Inferior parietal cortex (tissue), 1 donor: ENCODE results near the gene PDE12.
"Not testable (repeated sequence)": the region's sequence is repeated elsewhere in the genome, so short reads cannot be mapped to it uniquely, and the experiment has no call there.

Source experiments
- DNase-seq: peaks from one replicate; pipeline ENCODE4 v3.0.0-alpha.2; 2016; ENCODE audit errors: extremely low spot score

Gene PDE12

DNA sequence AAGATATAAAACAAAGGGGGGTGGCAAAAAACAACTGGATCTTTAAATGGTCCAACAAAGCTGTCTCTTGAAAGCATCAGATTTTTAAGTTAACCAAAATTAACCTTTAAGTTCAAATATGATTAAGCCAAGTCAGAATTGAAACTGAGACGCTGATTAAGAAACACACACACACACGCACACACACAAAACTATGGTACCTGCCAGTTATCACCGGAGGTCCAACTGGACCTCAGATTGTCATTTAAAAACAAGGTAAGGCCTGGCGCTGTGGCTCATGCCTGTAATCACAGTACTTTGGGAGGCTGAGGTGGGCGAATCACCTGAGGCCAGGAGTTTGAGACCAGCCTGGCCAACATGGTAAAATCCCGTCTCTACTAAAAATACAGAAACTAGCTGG is 30.7 kb downstream of the PDE12 start:
- no peak for DNase-seq

DNA sequence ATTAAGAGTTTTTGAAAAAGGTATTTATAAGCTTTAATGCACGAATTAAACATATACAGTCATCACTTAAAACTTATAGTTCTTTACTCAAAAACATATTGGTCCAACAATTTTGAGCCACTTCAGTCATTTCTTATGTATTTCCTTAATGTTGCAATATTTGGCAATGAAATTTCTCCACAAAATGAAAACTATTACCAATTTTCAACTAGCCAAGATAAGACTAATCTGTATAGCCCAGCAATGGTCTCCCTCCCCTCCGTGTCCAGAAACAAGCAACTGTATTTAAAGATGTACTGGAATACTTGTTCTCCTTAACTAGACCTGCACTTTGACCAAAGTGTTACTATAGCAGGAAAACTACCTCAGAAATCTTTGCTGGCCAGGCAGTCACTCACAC is 31.8 kb downstream of the PDE12 start:
- no peak for DNase-seq

- no peak for DNase-seq
These were observed 36.2 kb downstream of the PDE12 start for GRCh38 chr3:57592306-57592705.

DNA sequence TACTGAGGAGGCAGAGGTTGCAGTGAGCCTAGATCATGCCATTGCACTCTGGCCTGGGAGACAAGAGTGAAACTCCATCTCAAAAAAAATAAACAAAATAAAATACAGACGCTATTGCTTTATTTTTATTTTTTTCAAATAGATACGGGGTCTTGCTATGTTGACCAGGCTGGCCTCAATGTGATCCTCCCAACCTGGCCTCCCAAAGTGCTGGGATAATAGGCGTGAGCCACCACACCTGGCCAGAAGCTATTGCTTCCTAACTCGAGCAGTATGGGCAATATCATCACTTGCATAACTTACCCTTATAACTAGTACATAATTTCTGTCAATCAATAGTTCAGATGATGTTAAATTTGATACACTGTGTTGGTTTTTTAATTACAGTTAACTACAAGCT is 38.1 kb downstream of the PDE12 start:
- DNase-seq: no peak

DNA sequence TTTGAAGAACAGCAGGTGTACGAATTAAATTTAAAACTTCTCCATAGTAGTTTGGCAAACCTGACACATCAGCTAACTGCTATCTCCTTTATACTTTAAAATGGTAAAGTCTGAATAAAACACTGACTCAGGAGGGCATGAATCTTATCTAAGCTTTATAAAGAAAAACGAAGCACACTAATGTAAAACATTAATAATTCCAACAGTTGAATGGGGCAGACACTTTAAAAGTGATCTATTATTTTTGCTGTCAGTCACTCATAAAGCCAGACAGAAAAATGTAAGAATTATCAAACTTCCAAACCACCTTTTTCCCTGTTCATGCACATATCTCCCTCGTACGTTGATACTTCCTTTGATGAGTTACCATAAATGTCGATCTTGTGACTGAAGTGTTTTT is 38.5 kb downstream of the PDE12 start:
- no peak for DNase-seq

DNA sequence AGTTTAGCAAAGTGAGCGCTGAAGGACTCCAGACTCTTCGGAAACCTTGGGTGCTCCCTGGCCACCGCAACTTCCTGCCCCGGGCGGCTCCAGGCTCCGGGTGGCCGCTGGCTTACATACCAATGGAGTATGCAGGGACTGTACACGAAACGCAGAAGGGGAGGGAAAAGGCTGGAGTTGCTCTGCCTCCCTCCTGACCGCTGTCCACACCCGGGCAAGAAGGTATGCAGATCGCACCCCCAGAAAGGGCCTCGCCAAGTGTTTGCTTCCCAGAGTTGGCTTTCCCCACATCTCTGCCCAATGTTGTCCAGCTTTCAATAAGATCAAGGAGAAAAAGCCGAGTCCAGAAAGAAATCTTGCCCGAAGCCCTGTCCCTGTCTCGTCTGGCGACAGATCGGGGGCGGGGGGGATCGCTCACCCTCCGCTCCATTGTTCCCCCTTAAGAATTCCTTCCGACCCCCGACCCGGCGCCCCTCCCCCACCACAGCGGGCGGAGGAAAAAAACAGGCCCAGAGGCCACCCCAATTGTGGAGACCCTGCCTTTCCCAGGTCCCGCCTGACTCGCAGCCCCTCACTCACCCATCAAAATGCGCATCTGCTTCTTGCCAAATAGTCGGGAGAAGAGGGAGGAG is 40.5 kb downstream of the PDE12 start:
- peak; percentile 32 for DNase-seq

- DNase-seq: peak; percentile 99
These were observed 41.3 kb downstream of the PDE12 start, which contains the start of gene ARF4 for GRCh38 chr3:57597127-57597923. Gene ARF4 (minus strand): TSS chr3:57597344. CDS start chr3:57597140, 204 bp downstream.

GRCh38 chr3:57598765-57599360 is 42.8 kb downstream of the PDE12 start:
- no peak for DNase-seq

GRCh38 chr3:57600195-57600594 is 44.1 kb downstream of the PDE12 start:
- no peak for DNase-seq

DNA sequence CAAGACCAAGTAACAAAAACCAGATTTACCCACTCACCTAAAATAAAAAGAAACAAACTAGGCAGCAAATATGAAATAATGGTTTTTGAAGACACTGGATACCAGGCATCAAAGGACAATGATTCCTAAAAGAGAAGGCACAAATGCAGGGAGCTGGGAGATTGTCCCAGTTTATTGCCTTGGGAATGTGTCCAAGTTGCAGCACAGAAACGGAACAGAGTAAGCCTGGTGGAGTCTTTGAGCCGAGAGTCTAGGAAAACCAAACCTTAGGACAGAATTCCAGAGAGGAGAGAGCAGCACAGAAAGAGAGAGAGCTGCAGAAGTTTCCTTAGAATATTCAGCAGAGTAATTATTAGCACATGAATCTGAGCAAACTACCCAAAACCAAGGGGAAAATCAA is 48.9 kb downstream of the PDE12 start:
- DNase-seq: no peak

GRCh38 chr3:57605683-57606082 is 49.6 kb downstream of the PDE12 start:
- DNase-seq: no peak

DNA sequence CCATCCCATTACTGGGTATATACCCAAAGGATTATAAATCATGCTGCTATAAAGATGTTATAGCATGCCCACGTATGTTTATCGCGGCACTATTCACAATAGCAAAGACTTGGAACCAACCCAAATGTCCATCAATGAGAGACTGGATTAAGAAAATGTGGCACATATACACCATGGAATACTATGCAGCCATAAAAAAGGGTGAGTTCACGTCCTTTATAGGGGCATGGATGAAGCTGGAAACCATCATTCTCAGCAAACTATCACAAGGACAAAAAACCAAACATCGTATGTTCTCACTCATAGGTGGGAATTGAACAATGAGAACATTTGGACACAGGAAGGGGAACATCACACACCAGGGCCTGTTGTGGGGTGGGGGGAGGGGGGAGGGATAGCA is 55.8 kb downstream of the PDE12 start:
- not testable (repeated sequence) for DNase-seq

- DNase-seq: no peak
These were observed 60.2 kb downstream of the PDE12 start for GRCh38 chr3:57616233-57616632.
